A549 (cell line): ENCODE data around the gene GPAM.

Experiments used
- CHD2 ChIP-seq: fragments of 150-350 bp; IDR thresholded peaks from 2 replicates; pipeline ENCODE4 v1.6.1; 2014; ENCODE audit warnings: low read length; ENCODE audit not compliant: partially characterized antibody
- CTCF ChIP-seq: fragments of >200 bp; sonication (Bioruptor Twin); formaldehyde crosslinking; IDR thresholded peaks from 3 replicates; pipeline ENCODE4 v1.5.1; 2016
- FOSL2 ChIP-seq, 2 experiments: fragments of 450-650 bp in 1 of 2; fragments of >200 bp in 1 of 2; sonication (Bioruptor Twin) in 1 of 2; formaldehyde crosslinking; IDR thresholded peaks; 2 replicates each; pipeline versions ENCODE4 v1.5.0 to v1.6.1; 2016 to 2020; ENCODE audit warnings: mild to moderate bottlenecking in 1 of 2, moderate library complexity in 1 of 2
- JUN ChIP-seq, 2 experiments: fragments of >200 bp; sonication (Bioruptor Twin); formaldehyde crosslinking; IDR thresholded peaks; 2 replicates in 1 of 2; 3 replicates in 1 of 2; pipeline ENCODE4 v1.6.1; 2016 to 2017
- POLR2A ChIP-seq: IDR thresholded peaks from 2 replicates; pipeline ENCODE4 v1.6.1; 2012; ENCODE audit warnings: mild to moderate bottlenecking, low read length
- RCOR1 ChIP-seq: fragments of 150-350 bp; IDR thresholded peaks from 2 replicates; pipeline ENCODE4 v1.6.1; 2014; ENCODE audit warnings: antibody characterized with exemption, low read length, low read depth
- SMC3 ChIP-seq: fragments of >200 bp; sonication (Bioruptor Twin); formaldehyde crosslinking; IDR thresholded peaks from 3 replicates; pipeline ENCODE4 v1.6.1; 2018; ENCODE audit warnings: inconsistent platforms
- TF ChIP-seq, protein P1 (sequence below): fragments of 450-650 bp; IDR thresholded peaks from 2 replicates; pipeline ENCODE4 v1.6.1; 2014; ENCODE audit warnings: antibody characterized with exemption

- TF ChIP-seq CTCF, result no peak
- no peak for TF ChIP-seq POLR2A
- no peak for TF ChIP-seq JUN (IDR thresholded peaks at IDR 0.05)
- TF ChIP-seq, protein P1, sequence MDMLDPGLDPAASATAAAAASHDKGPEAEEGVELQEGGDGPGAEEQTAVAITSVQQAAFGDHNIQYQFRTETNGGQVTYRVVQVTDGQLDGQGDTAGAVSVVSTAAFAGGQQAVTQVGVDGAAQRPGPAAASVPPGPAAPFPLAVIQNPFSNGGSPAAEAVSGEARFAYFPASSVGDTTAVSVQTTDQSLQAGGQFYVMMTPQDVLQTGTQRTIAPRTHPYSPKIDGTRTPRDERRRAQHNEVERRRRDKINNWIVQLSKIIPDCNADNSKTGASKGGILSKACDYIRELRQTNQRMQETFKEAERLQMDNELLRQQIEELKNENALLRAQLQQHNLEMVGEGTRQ, result no peak
- TF ChIP-seq RCOR1, result no peak
- no peak for TF ChIP-seq SMC3
- TF ChIP-seq FOSL2 (IDR thresholded peaks at IDR 0.05), result no peak
- no peak for TF ChIP-seq FOSL2 (CRISPR knock-in tag; IDR thresholded peaks at IDR 0.05)
- TF ChIP-seq CHD2, result no peak
These were observed 19.1 kb upstream of the GPAM start for GRCh38 chr10:112202561-112203241.
